SH-SY5Y (cell line): ENCODE data around the gene PALM3.

Experiments used
- GATA2 ChIP-seq: IDR thresholded peaks from 2 replicates; pipeline ENCODE4 v1.6.1; 2011; ENCODE audit warnings: mild to moderate bottlenecking, low read depth, low read length
- GATA3 ChIP-seq: IDR thresholded peaks from 2 replicates; pipeline ENCODE4 v1.6.1; 2011; ENCODE audit warnings: low read depth, mild to moderate bottlenecking, low read length, moderate library complexity

DNA sequence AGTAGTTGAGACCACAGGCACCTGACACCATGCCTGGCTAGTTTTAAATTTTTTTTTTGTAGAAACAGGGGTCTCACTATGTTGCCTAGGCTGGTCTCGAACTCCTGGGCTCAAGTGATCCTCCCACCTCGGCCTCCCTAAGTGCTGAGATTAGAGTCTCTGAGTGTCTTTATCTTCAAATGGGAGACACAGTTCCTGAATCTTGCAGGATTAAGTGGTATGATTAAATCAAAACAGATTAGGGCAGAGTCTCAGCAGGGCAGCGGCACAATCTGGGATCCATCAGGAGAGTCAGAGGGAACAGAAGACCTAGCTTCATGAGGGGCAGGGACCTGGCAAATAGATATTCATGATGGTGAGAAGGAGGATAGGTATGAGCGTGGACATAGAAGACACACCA lies 33.0 kb downstream of the PALM3 start:
- TF ChIP-seq GATA2 (0 out of 2 replicates have a peak, but pooled peaks have one; percentile 18), GATA3 (no peak)
